HUES48 (cell line): ENCODE data around the gene MZB1.

ENCODE experiments used
- H3K27ac ChIP-seq: one replicate; pipeline ENCODE4 v1.7.0; 2013; ENCODE audit warnings: low read depth, low read length, inconsistent platforms
- H3K27me3 ChIP-seq: 2 replicates; pipeline ENCODE4 v1.6.1; 2013; ENCODE audit warnings: mild to moderate bottlenecking, low read length; ENCODE audit not compliant: control insufficient read depth, insufficient read depth
- H3K36me3 ChIP-seq: 2 replicates; pipeline ENCODE4 v1.6.1; 2013; ENCODE audit warnings: low read length; ENCODE audit not compliant: control insufficient read depth, insufficient read depth
- H3K4me1 ChIP-seq: 2 replicates; pipeline ENCODE4 v1.6.1; 2013; ENCODE audit warnings: mild to moderate bottlenecking, low read length; ENCODE audit not compliant: control insufficient read depth, insufficient read depth
- H3K4me3 ChIP-seq: 2 replicates; pipeline ENCODE4 v1.5.1; 2013; ENCODE audit warnings: mild to moderate bottlenecking, low read depth, low read length
- H3K9ac ChIP-seq: 2 replicates; pipeline ENCODE4 v1.6.1; 2013; ENCODE audit warnings: mild to moderate bottlenecking, low read depth, low read length, moderate library complexity
- H3K9me3 ChIP-seq: 2 replicates; pipeline ENCODE4 v1.6.1; 2013; ENCODE audit warnings: low read length; ENCODE audit not compliant: control insufficient read depth, insufficient read depth

Gene MZB1, protein sequence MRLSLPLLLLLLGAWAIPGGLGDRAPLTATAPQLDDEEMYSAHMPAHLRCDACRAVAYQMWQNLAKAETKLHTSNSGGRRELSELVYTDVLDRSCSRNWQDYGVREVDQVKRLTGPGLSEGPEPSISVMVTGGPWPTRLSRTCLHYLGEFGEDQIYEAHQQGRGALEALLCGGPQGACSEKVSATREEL

DNA sequence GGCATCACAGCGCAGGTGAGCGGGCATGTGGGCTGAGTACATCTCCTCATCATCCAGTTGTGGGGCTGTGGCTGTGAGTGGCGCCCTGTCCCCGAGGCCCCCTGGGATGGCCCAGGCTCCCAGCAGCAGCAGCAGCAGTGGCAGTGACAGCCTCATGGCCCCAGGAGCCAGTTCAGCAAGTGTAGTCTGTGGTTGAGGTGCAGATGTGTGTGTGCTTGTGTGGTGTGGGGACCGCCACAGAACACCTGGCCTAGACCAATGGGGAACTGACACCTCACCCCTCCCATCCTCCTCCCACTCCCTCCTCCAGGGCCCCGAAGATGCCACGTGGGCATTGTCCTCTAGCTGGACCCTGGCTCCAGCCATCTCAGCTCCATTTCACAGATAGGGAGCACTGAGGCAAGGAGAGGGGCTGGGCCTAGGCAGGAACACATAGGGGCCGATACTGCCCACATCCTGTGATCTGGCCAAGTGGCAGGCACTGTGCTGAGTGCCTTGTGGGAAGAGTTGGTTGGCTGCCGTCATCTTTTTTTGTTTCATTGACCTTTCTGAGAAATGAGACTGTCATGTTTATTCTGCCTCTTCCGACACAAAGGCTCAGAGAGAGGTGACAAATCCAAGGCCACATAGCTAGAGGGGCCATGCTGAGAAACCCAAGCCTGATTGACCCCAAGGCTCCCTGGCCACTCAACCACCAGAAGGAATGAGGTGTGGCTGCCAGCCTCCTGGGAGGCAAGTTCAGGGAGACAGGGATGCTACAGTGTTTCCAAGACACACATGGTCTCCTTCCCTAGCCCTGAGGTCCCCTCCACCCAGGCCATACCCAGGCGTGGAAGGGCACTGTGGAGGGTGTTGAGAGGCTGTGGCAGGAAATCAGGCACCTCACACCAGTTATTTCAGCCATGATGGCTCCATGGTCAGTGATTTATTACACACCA lies at the start of gene MZB1:
MZB1 (minus strand) TSS at position 213 of the 938 bp plus-strand sequence; CDS start at position 156, 57 bp downstream.
- Histone ChIP-seq H3K4me3 (no peak within 1 kb of the TSS), H3K27ac (no peak within 1 kb of the TSS)

GRCh38 chr5:139439013-139439903 lies 49.5 kb upstream of the MZB1 start, which contains the start of gene DNAJC18:
Gene DNAJC18, minus strand, starts transcription at chr5:139439525. Its CDS starts 80 bp downstream, at chr5:139439445.
- Histone ChIP-seq H3K9ac (peak within 1 kb of the TSS; percentile 89), H3K27me3 (no peaks in the 10 kb centered on the region), H3K4me1 (peaks cover 8% of the 10 kb centered on the region), H3K36me3 (peaks cover 22% of the 10 kb centered on the region), H3K9me3 (no peaks in the 10 kb centered on the region), H3K4me3 (peak within 1 kb of the TSS; percentile 90), H3K27ac (peak within 1 kb of the TSS; percentile 90)

More for the DNA sequence above, at the start of gene MZB1:
- H3K36me3 ChIP-seq = no peaks in the 10 kb centered on the region
- H3K4me1 ChIP-seq = peaks cover 6% of the 10 kb centered on the region; the same call in 1 of the 2 replicates
- H3K27me3 ChIP-seq = peaks cover 23% of the 10 kb centered on the region
- no peaks in the 10 kb centered on the region for H3K9me3 ChIP-seq
- H3K9ac ChIP-seq = no peak within 1 kb of the TSS

- Histone ChIP-seq H3K27ac (no peak overlapping the region), H3K4me3 (peak overlapping the region; percentile 90), H3K4me1 (peaks cover 8% of the 10 kb centered on the region), H3K9me3 (no peaks in the 10 kb centered on the region), H3K36me3 (peaks cover 27% of the 10 kb centered on the region), H3K27me3 (no peaks in the 10 kb centered on the region), H3K9ac (no peak overlapping the region)
These were observed 48.9 kb upstream of the MZB1 start for GRCh38 chr5:139438707-139439012.

DNA sequence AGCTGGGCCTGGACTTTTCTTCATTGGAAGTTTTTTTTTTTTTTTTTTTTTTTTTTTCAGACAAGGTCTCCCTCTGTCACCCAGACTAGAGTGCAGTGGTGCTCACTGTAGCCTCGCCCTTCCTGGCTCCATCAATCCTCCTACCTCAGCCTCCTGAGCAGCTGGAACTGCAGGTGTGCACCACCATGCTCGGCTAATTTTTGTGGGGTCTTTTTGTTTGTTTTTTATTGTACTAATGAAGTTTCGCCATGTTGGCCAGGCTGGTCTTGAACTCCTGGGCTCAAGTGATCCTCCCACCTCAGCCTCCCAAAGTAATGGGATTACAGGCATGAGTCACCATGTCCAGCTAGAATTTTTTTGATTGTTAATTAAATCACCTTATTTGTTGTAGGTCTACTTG lies 46.0 kb upstream of the MZB1 start:
- Histone ChIP-seq H3K36me3 (peaks cover 43% of the 10 kb centered on the region), H3K9me3 (no peaks in the 10 kb centered on the region), H3K27me3 (no peaks in the 10 kb centered on the region), H3K4me1 (peaks cover 8% of the 10 kb centered on the region), H3K4me3 (no peak overlapping the region), H3K27ac (no peak overlapping the region), H3K9ac (no peak overlapping the region)

DNA sequence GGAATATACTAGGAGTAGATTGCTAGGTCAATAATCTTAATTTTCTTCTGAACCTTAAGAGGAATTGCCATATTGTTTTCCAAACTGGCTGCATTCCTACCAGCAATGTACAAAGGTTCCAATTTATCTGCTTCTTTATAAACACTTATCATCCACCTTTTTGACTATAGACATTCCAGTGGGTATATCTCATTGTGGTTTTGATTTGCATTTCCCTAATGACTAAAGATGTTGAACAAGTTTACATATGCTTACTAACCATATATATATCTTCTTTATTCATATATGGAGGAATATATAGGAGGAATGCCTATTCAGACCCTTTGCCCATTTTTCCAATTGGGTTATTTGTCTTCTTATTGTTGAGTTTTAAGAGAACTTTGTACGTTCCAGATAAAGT lies 42.0 kb upstream of the MZB1 start:
- no peak overlapping the region for H3K27ac ChIP-seq
- peaks cover 64% of the 10 kb centered on the region for H3K36me3 ChIP-seq
- no peak overlapping the region for H3K9ac ChIP-seq
- no peaks in the 10 kb centered on the region for H3K4me1 ChIP-seq
- H3K9me3 ChIP-seq = no peaks in the 10 kb centered on the region
- H3K27me3 ChIP-seq = no peaks in the 10 kb centered on the region
- no peak overlapping the region for H3K4me3 ChIP-seq

DNA sequence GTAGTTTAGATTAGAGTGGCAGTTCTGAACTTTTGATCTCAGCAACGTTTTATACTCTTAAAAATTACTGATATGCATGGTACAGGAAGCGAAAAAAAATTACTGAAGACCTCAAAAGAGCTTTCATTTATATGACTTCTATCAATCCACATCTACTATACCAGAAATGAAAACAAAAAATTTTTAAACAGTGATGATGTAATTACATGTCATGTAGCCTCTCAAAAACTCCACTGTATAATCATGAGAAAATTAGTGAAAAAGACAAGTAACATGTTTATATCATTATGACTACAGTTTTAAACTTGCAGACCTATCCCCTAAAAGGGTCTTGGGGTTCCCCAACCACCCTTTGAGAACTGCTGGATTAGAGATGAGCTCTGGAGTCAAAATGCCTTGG lies 40.3 kb upstream of the MZB1 start:
- Histone ChIP-seq H3K36me3 (peaks cover 67% of the 10 kb centered on the region), H3K4me1 (no peaks in the 10 kb centered on the region), H3K9me3 (no peaks in the 10 kb centered on the region), H3K9ac (no peak overlapping the region), H3K27ac (no peak overlapping the region), H3K4me3 (no peak overlapping the region), H3K27me3 (no peaks in the 10 kb centered on the region)

- H3K27me3 ChIP-seq = no peaks in the 10 kb centered on the region
- H3K9ac ChIP-seq = no peak overlapping the region
- no peak overlapping the region for H3K4me3 ChIP-seq
- peaks cover 62% of the 10 kb centered on the region for H3K36me3 ChIP-seq
- H3K27ac ChIP-seq = no peak overlapping the region
- H3K9me3 ChIP-seq = no peaks in the 10 kb centered on the region
- H3K4me1 ChIP-seq = no peaks in the 10 kb centered on the region
These were observed 36.6 kb upstream of the MZB1 start for GRCh38 chr5:139426203-139426885.

DNA sequence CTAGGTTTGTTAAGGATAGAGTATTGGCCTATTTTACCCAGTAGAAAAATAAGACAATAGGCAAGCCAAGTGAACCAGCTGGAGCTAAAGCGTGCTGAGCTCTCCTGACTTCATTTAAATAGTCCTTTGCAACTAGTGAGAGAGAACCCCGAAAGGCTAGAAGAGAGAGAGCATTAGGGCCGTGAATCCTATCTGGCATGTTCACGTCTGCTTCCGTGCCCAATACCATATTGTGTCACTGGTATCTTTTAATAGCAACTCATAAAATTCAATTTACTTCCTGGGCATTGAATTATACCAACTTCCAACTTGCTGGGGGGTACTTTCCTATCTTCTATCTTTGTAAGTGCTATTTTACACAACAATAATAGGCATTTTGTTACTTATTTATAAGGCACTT lies 35.8 kb upstream of the MZB1 start:
- Histone ChIP-seq H3K9ac (no peak overlapping the region), H3K27me3 (no peaks in the 10 kb centered on the region), H3K4me1 (0 out of 2 replicates have a peak, but pooled peaks cover under 1% of the 10 kb centered on the region), H3K36me3 (peaks cover 65% of the 10 kb centered on the region), H3K4me3 (no peak overlapping the region), H3K9me3 (no peaks in the 10 kb centered on the region), H3K27ac (no peak overlapping the region)

GRCh38 chr5:139422307-139422893 lies 32.7 kb upstream of the MZB1 start:
- H3K36me3 ChIP-seq = peaks cover 69% of the 10 kb centered on the region
- H3K27ac ChIP-seq = no peak overlapping the region
- no peak overlapping the region for H3K9ac ChIP-seq
- peaks cover 14% of the 10 kb centered on the region for H3K4me1 ChIP-seq
- no peaks in the 10 kb centered on the region for H3K9me3 ChIP-seq
- H3K4me3 ChIP-seq = no peak overlapping the region
- H3K27me3 ChIP-seq = no peaks in the 10 kb centered on the region
